Activated CD4-positive, CD25-positive, alpha-beta regulatory T cell treated with anti-CD3 and anti-CD28 coated beads, Interleukin-2, amount 50 U/mL, for 24 hours (primary cell): ENCODE results near the gene MRPL40.

Experiments used
- ATAC-seq, 2 donors: fragments of 150-1000 bp; cut with Tn5 transposase; one replicate each; pipeline ENCODE4 v1.10.0; 2021; ENCODE audit warnings: mild to moderate bottlenecking in 1 of 2, moderate library complexity in 1 of 2

Gene MRPL40

DNA sequence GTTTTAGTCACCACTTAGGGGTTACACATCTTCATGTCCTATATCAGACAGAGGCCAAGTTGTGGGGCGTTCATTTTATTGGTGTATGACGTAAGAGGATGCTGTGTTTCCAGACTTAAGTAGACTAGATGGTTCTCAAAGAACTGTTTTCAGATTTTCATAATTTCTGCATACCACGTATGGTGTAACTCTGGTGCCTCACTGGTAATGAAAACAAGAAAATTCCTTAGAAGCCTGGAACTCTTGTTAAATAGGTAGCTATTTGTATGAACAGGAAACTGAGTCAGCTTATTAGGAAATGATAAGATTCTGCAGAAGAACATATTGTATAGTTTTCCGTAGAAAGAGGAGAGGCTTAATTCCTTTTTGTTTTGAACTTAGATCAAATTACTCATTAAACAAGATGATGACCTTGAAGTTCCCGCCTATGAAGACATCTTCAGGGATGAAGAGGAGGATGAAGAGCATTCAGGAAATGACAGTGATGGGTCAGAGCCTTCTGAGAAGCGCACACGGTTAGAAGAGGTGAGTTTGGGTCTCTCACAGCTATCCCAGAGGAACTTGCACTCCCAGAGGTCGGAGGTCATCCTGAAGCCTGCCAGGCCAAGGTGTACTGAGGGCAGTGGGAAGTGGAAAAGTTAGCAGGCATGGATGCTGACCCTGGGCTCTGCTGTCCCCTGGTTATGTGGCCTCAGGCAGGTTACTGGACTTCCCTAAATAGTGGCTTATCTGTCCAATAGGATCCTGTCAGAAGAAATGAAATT lies 51.3 kb downstream of the MRPL40 start:
- ATAC-seq, result no peak
